GM18868 (cell line): Measurements from ENCODE around the gene PRELP.
"Not testable (repeated sequence)": the region's sequence is repeated elsewhere in the genome, so short reads cannot be mapped to it uniquely, and the experiment has no call there.

Experiments
- ATAC-seq: cut with Tn5 transposase; IDR thresholded peaks from one replicate; pipeline ENCODE4 v1.9.1; 2021; ENCODE audit warnings: mild to moderate bottlenecking, moderate library complexity; ENCODE audit not compliant: unreplicated experiment

The PRELP gene

GRCh38 chr1:203453016-203453415 is 22.6 kb upstream of the PRELP start:
- no peak for ATAC-seq

GRCh38 chr1:203453616-203454015 is 22.0 kb upstream of the PRELP start:
- no peak for ATAC-seq

- ATAC-seq, result no peak
Measured at GRCh38 chr1:203454986-203455471, 20.6 kb upstream of the PRELP start.

GRCh38 chr1:203455706-203456105 is 19.9 kb upstream of the PRELP start:
- ATAC-seq, result no peak

- no peak for ATAC-seq
Measured at GRCh38 chr1:203456577-203456976, 19.0 kb upstream of the PRELP start.

GRCh38 chr1:203458078-203458477 is 17.5 kb upstream of the PRELP start:
- ATAC-seq, result no peak

- no peak for ATAC-seq
Measured at GRCh38 chr1:203459671-203460201, 15.9 kb upstream of the PRELP start.

GRCh38 chr1:203461717-203462116 is 13.9 kb upstream of the PRELP start:
- ATAC-seq, result no peak

GRCh38 chr1:203462143-203462542 is 13.5 kb upstream of the PRELP start:
- no peak for ATAC-seq

- ATAC-seq, result no peak
Measured at GRCh38 chr1:203462878-203463277, 12.7 kb upstream of the PRELP start.

- no peak for ATAC-seq
Measured at GRCh38 chr1:203463469-203464062, 12.0 kb upstream of the PRELP start.

GRCh38 chr1:203464226-203464625 is 11.4 kb upstream of the PRELP start:
- ATAC-seq, result no peak

- no peak for ATAC-seq
Measured at GRCh38 chr1:203464743-203465142, 10.9 kb upstream of the PRELP start.

GRCh38 chr1:203465146-203465798 is 10.3 kb upstream of the PRELP start:
- no peak for ATAC-seq

- no peak for ATAC-seq
Measured at GRCh38 chr1:203465948-203466347, 9.7 kb upstream of the PRELP start.

GRCh38 chr1:203466906-203467549 is 8.6 kb upstream of the PRELP start:
- not testable (repeated sequence) for ATAC-seq

- ATAC-seq, result no peak
Measured at GRCh38 chr1:203467550-203467921, 8.1 kb upstream of the PRELP start.

GRCh38 chr1:203468326-203468725 is 7.3 kb upstream of the PRELP start:
- ATAC-seq, result no peak

- ATAC-seq, result no peak
Measured at GRCh38 chr1:203470240-203470639, 5.4 kb upstream of the PRELP start.

GRCh38 chr1:203471841-203472240 is 3.8 kb upstream of the PRELP start:
- no peak for ATAC-seq

GRCh38 chr1:203473281-203473680 is 2.3 kb upstream of the PRELP start:
- no peak for ATAC-seq

GRCh38 chr1:203473781-203474305 is 1.8 kb upstream of the PRELP start:
- ATAC-seq, result no peak
